ENCODE results near the gene PLA2G15.

DNA sequence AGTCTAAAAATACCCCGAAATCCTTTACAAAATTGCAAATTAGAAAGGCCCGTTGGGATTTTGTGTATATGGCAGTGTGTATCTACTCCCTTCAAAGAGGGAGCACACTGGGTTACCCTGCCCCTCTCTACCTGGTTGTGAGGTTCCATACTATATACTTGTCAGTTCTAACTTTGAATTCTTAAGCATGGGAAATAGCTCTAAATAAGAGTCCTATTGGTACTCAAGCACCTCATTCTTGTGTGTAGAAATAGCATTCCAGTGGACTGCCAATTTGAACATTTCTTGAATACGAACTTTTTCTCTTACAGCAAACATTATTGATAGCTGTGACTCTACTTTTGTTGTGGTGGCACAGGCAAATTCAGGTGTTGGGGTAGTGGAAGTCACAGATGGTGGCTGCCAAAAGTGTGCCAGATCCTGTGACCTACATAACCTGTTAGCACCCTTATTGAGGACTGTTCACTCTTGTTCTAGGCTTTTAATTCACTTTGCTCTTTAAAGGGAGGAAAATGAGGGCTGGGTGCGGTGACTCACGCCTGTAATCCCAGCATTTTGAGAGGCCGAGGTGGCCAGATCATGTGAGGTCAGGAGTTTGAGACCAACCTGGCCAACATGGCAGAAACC lies 25.3 kb upstream of the PLA2G15 start:
- TF ChIP-seq CTCF (IDR thresholded peaks at IDR 0.05; ENCODE audit: insufficient read depth, low read depth, low read length) = no peak
- no peak for TF ChIP-seq EZH2 (IDR thresholded peaks at IDR 0.05; ENCODE audit: insufficient read depth, low read length)
